SK-N-SH treated with all-trans-retinoic acid at 6 μM for 48 hours (cell line): Measurements from ENCODE around the gene ERRFI1.

Experiments used
- ATAC-seq: fragments of 200-7000 bp; cut with Tn5 transposase; 3 replicates; pipeline ENCODE4 v1.9.1; 2020; ENCODE audit warnings: mild to moderate bottlenecking, moderate library complexity
- BACH2 ChIP-seq: fragments of 250-450 bp; sonication (Bioruptor Pico); IDR thresholded peaks from 2 replicates; pipeline ENCODE4 v1.9.0; 2021; ENCODE audit warnings: mild to moderate bottlenecking, borderline replicate concordance
- CSDC2 ChIP-seq: fragments of 250-450 bp; sonication (Bioruptor Pico); IDR thresholded peaks from 2 replicates; pipeline ENCODE4 v1.5.0; 2020; ENCODE audit warnings: mild to moderate bottlenecking, moderate library complexity
- ISL1 ChIP-seq: fragments of 250-450 bp; sonication (Bioruptor Pico); IDR thresholded peaks from 2 replicates; pipeline ENCODE4 v2.1.2; 2022; ENCODE audit warnings: mild to moderate bottlenecking, moderate library complexity
- OSR1 ChIP-seq: fragments of 250-450 bp; sonication (Bioruptor Pico); IDR thresholded peaks from 2 replicates; pipeline ENCODE4 v1.8.0; 2022; ENCODE audit warnings: moderate library complexity, mild to moderate bottlenecking, inconsistent platforms
- PPARA ChIP-seq: fragments of 250-450 bp; sonication (Bioruptor Pico); IDR thresholded peaks from 2 replicates; pipeline ENCODE4 v1.5.0; 2020; ENCODE audit warnings: mild to moderate bottlenecking, borderline replicate concordance
- SNAI2 ChIP-seq: fragments of 250-450 bp; sonication (Bioruptor Pico); IDR thresholded peaks from 2 replicates; pipeline ENCODE4 v1.5.0; 2020; ENCODE audit warnings: mild to moderate bottlenecking, moderate library complexity
- TOX ChIP-seq: fragments of 250-450 bp; sonication (Bioruptor Pico); IDR thresholded peaks from 2 replicates; pipeline ENCODE4 v1.8.0; 2021; ENCODE audit warnings: mild to moderate bottlenecking, moderate library complexity, borderline replicate concordance
- ZC3H10 ChIP-seq: fragments of 250-450 bp; sonication (Bioruptor Pico); IDR thresholded peaks from 2 replicates; pipeline ENCODE4 v1.5.1; 2021; ENCODE audit warnings: mild to moderate bottlenecking, moderate library complexity
- ZFP3 ChIP-seq: fragments of 250-450 bp; sonication (Bioruptor Pico); IDR thresholded peaks from 2 replicates; pipeline ENCODE4 v1.5.0; 2020; ENCODE audit warnings: mild to moderate bottlenecking, moderate library complexity
- ZFP30 ChIP-seq: fragments of 450-650 bp; formaldehyde crosslinking; IDR thresholded peaks from 2 replicates; pipeline ENCODE4 v1.5.0; 2022; ENCODE audit warnings: mild to moderate bottlenecking, moderate library complexity
- ZNF70 ChIP-seq: fragments of 450-650 bp; formaldehyde crosslinking; IDR thresholded peaks from 2 replicates; pipeline ENCODE4 v1.5.0; 2020; ENCODE audit warnings: mild to moderate bottlenecking, moderate library complexity
- TF ChIP-seq, protein P1 (sequence below): fragments of 250-450 bp; sonication (Bioruptor Pico); IDR thresholded peaks from 2 replicates; pipeline ENCODE4 v1.5.0; 2020; ENCODE audit warnings: mild to moderate bottlenecking, moderate library complexity
- TF ChIP-seq, protein P2 (sequence below): fragments of 250-450 bp; sonication (Bioruptor Pico); IDR thresholded peaks from 2 replicates; pipeline ENCODE4 v1.5.1; 2020; ENCODE audit warnings: low read depth, mild to moderate bottlenecking, moderate library complexity
- TF ChIP-seq, protein P3 (sequence below): fragments of 250-450 bp; sonication (Bioruptor Pico); IDR thresholded peaks from 2 replicates; pipeline ENCODE4 v1.8.0; 2020; ENCODE audit warnings: mild to moderate bottlenecking, moderate library complexity, borderline replicate concordance
- TF ChIP-seq, protein P4 (sequence below): fragments of 250-450 bp; sonication (Bioruptor Pico); IDR thresholded peaks from 2 replicates; pipeline ENCODE4 v1.8.0; 2021; ENCODE audit warnings: low read depth, mild to moderate bottlenecking, moderate library complexity, borderline replicate concordance
- TF ChIP-seq, protein P5 (sequence below): fragments of 250-450 bp; sonication (Bioruptor Pico); IDR thresholded peaks from 2 replicates; pipeline ENCODE4 v1.5.1; 2021; ENCODE audit warnings: mild to moderate bottlenecking, moderate library complexity

ERRFI1 gene

DNA sequence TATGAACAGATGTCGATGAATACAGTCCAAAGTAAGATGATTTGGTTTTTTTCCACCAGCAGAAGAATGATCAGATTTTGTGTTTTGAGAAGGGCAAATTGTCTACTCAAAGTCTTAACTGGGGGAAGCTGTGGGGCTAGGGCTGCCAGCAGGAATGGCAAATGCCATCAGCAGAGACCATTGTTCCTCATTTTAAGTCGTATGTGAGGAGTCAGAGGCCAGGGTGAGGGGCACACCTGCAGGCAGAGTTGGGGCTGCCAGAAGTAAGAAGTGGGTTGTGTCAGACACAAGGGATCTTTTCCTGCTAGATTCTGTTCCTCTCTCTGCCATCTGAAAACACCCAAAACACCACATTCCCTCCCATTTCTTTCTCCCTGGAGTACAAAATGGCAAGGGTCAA lies 55.9 kb downstream of the ERRFI1 start (continued):
- TF ChIP-seq, protein P1, sequence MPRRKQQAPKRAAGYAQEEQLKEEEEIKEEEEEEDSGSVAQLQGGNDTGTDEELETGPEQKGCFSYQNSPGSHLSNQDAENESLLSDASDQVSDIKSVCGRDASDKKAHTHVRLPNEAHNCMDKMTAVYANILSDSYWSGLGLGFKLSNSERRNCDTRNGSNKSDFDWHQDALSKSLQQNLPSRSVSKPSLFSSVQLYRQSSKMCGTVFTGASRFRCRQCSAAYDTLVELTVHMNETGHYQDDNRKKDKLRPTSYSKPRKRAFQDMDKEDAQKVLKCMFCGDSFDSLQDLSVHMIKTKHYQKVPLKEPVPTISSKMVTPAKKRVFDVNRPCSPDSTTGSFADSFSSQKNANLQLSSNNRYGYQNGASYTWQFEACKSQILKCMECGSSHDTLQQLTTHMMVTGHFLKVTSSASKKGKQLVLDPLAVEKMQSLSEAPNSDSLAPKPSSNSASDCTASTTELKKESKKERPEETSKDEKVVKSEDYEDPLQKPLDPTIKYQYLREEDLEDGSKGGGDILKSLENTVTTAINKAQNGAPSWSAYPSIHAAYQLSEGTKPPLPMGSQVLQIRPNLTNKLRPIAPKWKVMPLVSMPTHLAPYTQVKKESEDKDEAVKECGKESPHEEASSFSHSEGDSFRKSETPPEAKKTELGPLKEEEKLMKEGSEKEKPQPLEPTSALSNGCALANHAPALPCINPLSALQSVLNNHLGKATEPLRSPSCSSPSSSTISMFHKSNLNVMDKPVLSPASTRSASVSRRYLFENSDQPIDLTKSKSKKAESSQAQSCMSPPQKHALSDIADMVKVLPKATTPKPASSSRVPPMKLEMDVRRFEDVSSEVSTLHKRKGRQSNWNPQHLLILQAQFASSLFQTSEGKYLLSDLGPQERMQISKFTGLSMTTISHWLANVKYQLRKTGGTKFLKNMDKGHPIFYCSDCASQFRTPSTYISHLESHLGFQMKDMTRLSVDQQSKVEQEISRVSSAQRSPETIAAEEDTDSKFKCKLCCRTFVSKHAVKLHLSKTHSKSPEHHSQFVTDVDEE (CRISPR knock-in tag) = no peak
- no peak for TF ChIP-seq ZFP3
- TF ChIP-seq CSDC2 = no peak
- no peak for TF ChIP-seq ZC3H10
- no peak for TF ChIP-seq ZNF70

DNA sequence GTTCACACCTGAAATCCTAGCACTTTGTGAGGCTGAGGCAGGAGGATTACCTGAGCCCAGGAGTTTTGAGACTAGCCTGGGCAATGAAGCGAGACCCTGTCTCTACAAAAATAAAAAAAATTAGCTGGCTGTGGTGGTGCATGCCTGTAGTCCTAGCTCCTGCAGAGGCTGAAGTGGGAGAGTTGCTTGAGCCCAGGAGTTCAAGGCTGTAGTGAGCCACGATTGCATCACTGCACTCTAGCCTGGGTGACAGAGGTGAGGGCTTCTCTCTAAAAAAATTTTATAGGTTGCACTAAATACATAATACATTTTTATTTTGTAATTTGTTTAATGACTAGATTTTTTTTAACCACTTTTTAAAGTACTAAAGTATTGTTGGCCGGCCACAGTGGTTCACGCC lies 58.5 kb downstream of the ERRFI1 start:
- TF ChIP-seq ZFP30 (CRISPR knock-in tag) (no peak), ZNF70 (no peak), PPARA (CRISPR knock-in tag) (no peak), TOX (CRISPR knock-in tag) (no peak), SNAI2 (CRISPR knock-in tag) (no peak), OSR1 (no peak), BACH2 (CRISPR knock-in tag) (no peak), ISL1 (CRISPR knock-in tag) (no peak), ZFP3 (no peak), ZC3H10 (no peak)
- TF ChIP-seq, protein P2, sequence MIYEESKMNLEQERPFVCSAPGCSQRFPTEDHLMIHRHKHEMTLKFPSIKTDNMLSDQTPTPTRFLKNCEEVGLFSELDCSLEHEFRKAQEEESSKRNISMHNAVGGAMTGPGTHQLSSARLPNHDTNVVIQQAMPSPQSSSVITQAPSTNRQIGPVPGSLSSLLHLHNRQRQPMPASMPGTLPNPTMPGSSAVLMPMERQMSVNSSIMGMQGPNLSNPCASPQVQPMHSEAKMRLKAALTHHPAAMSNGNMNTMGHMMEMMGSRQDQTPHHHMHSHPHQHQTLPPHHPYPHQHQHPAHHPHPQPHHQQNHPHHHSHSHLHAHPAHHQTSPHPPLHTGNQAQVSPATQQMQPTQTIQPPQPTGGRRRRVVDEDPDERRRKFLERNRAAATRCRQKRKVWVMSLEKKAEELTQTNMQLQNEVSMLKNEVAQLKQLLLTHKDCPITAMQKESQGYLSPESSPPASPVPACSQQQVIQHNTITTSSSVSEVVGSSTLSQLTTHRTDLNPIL (CRISPR knock-in tag) = no peak
- TF ChIP-seq, protein P1 (CRISPR knock-in tag) = no peak
- TF ChIP-seq, protein P3, sequence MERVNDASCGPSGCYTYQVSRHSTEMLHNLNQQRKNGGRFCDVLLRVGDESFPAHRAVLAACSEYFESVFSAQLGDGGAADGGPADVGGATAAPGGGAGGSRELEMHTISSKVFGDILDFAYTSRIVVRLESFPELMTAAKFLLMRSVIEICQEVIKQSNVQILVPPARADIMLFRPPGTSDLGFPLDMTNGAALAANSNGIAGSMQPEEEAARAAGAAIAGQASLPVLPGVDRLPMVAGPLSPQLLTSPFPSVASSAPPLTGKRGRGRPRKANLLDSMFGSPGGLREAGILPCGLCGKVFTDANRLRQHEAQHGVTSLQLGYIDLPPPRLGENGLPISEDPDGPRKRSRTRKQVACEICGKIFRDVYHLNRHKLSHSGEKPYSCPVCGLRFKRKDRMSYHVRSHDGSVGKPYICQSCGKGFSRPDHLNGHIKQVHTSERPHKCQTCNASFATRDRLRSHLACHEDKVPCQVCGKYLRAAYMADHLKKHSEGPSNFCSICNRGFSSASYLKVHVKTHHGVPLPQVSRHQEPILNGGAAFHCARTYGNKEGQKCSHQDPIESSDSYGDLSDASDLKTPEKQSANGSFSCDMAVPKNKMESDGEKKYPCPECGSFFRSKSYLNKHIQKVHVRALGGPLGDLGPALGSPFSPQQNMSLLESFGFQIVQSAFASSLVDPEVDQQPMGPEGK = no peak
- TF ChIP-seq, protein P4, sequence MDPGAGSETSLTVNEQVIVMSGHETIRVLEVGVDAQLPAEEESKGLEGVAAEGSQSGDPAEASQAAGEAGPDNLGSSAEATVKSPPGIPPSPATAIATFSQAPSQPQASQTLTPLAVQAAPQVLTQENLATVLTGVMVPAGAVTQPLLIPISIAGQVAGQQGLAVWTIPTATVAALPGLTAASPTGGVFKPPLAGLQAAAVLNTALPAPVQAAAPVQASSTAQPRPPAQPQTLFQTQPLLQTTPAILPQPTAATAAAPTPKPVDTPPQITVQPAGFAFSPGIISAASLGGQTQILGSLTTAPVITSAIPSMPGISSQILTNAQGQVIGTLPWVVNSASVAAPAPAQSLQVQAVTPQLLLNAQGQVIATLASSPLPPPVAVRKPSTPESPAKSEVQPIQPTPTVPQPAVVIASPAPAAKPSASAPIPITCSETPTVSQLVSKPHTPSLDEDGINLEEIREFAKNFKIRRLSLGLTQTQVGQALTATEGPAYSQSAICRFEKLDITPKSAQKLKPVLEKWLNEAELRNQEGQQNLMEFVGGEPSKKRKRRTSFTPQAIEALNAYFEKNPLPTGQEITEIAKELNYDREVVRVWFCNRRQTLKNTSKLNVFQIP = no peak
- no peak for ATAC-seq

DNA sequence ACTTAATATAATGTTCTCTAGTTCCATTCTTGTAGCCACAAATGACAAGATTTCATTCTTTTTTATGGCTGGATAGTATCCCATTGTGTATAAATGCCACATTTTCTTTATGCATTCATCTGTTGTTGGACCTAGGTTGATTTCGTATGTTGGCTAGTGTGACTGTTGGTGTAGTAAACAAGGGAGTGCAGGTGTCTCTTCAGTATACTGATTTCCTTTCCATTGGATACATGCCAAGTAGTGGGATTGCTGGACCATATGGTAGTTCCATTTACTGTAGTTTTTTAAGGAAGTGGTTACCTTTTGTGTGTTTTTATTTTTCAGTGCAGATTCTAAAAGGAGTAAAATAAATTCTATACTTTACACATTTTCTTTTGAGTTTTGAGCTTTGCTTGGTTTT lies 58.9 kb downstream of the ERRFI1 start:
- TF ChIP-seq BACH2 (CRISPR knock-in tag) (no peak), PPARA (CRISPR knock-in tag) (no peak), TOX (CRISPR knock-in tag) (no peak), SNAI2 (CRISPR knock-in tag) (no peak), ZFP30 (CRISPR knock-in tag) (no peak)
- TF ChIP-seq, protein P4 = no peak
- TF ChIP-seq, protein P1 (CRISPR knock-in tag) = no peak
- TF ChIP-seq, protein P5, sequence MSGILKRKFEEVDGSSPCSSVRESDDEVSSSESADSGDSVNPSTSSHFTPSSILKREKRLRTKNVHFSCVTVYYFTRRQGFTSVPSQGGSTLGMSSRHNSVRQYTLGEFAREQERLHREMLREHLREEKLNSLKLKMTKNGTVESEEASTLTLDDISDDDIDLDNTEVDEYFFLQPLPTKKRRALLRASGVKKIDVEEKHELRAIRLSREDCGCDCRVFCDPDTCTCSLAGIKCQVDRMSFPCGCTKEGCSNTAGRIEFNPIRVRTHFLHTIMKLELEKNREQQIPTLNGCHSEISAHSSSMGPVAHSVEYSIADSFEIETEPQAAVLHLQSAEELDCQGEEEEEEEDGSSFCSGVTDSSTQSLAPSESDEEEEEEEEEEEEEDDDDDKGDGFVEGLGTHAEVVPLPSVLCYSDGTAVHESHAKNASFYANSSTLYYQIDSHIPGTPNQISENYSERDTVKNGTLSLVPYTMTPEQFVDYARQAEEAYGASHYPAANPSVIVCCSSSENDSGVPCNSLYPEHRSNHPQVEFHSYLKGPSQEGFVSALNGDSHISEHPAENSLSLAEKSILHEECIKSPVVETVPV (CRISPR knock-in tag) = no peak
- TF ChIP-seq, all 23 proteins: peak for 0
- ATAC-seq = no peak
